Skeletal muscle satellite cell (primary cell): ENCODE data around the gene NMNAT2.
"Not testable (repeated sequence)": the region's sequence is repeated elsewhere in the genome, so short reads cannot be mapped to it uniquely, and the experiment has no call there.

Source experiments
- H3K27me3 ChIP-seq: 2 replicates; pipeline ENCODE4 v1.7.0; 2013; ENCODE audit warnings: low read length; ENCODE audit not compliant: control insufficient read depth, insufficient read depth
- H3K36me3 ChIP-seq: 2 replicates; pipeline ENCODE4 v1.7.0; 2013; ENCODE audit warnings: mild to moderate bottlenecking, control low read depth, low read length; ENCODE audit not compliant: insufficient read depth
- H3K4me1 ChIP-seq: 2 replicates; pipeline ENCODE4 v1.7.0; 2013; ENCODE audit warnings: low read length; ENCODE audit not compliant: control insufficient read depth, insufficient read depth
- H3K4me2 ChIP-seq: 2 replicates; pipeline ENCODE4 v1.7.0; 2013; ENCODE audit warnings: mild to moderate bottlenecking, low read length
- H3K4me3 ChIP-seq: 2 replicates; pipeline ENCODE4 v1.7.0; 2013; ENCODE audit warnings: low read length
- H3K9ac ChIP-seq: 2 replicates; pipeline ENCODE4 v1.7.0; 2013; ENCODE audit warnings: mild to moderate bottlenecking, low read depth, low read length, moderate library complexity
- H3K9me3 ChIP-seq: replicated peaks from 2 replicates; pipeline ENCODE4 v1.7.0; 2013; ENCODE audit warnings: mild to moderate bottlenecking, control low read depth, low read length

Gene NMNAT2

GRCh38 chr1:183416850-183417771 is 1.1 kb downstream of the NMNAT2 start:
- Histone ChIP-seq H3K4me2 (peak overlapping the region; percentile 65), H3K27me3 (peaks cover 81% of the 10 kb centered on the region), H3K36me3 (no peaks in the 10 kb centered on the region), H3K4me1 (peaks cover 13% of the 10 kb centered on the region), H3K9ac (no peak overlapping the region), H3K4me3 (peak overlapping the region; percentile 30), H3K9me3 (no peaks in the 10 kb centered on the region)

DNA sequence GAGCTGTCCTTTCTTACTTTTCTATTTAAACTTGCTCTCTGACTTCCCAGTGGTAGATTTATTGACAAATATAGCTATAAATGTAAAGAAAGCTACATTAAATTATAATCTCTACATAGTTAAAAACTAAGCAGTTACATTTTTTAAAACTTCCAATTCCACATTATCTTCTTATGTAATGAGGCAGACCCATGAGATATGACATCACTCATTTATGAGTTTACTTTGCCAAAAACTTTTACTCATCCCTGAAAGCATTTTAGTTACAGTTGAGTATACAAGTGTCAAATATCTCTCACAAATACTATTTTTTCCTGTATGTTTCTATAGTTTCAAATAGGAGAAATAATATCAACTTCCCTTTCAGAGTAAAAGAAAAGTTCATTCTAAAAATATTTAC is 3.8 kb downstream of the NMNAT2 start:
- no peaks in the 10 kb centered on the region for H3K9me3 ChIP-seq
- peaks cover 58% of the 10 kb centered on the region for H3K27me3 ChIP-seq
- H3K4me1 ChIP-seq: peaks cover 13% of the 10 kb centered on the region
- no peak overlapping the region for H3K4me3 ChIP-seq
- no peak overlapping the region for H3K9ac ChIP-seq
- no peak overlapping the region for H3K4me2 ChIP-seq
- no peaks in the 10 kb centered on the region for H3K36me3 ChIP-seq

DNA sequence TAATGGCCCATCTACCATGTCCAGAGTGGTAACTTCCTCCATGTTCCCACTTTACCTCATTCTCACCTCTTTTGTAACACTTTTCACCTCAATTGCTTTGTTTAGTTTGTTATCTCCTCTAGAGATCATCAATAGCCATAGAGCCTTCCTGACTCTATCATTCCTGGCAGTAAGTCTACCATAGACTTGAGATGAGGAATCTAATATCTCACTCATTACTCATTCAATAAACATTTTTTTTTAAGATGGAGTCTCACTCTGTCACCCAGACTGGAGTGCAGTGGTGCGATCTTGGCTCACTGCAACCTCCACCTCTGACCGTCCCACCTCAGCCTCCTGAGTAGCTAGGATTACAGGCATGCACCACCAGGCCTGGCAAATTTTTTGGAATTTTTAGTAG is 7.1 kb downstream of the NMNAT2 start:
- H3K27me3 ChIP-seq: peaks cover 31% of the 10 kb centered on the region
- no peaks in the 10 kb centered on the region for H3K36me3 ChIP-seq
- H3K4me2 ChIP-seq: no peak overlapping the region
- H3K9ac ChIP-seq: no peak overlapping the region
- H3K9me3 ChIP-seq: no peaks in the 10 kb centered on the region
- H3K4me1 ChIP-seq: no peaks in the 10 kb centered on the region
- no peak overlapping the region for H3K4me3 ChIP-seq

DNA sequence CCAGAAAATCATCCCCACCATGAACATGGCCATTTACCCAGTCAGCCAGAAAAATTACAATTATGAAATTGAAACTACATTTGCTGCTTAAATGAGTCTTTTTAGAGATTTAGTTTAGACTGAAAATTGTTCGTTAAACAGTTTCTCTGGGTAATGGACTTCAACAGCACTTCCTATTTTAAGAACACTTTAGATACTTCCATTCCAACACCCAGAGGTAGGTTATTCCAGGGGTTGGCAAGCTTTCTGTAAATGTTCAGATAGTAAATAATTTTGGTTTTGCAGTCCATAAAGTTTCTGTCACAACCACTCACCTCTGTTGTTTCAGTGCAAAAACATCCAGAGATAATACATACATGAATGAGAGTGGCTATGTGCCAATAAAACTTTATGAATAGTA is 10.2 kb downstream of the NMNAT2 start:
- Histone ChIP-seq H3K9ac (no peak overlapping the region), H3K4me3 (no peak overlapping the region), H3K27me3 (peaks cover 33% of the 10 kb centered on the region), H3K4me2 (no peak overlapping the region), H3K36me3 (no peaks in the 10 kb centered on the region), H3K9me3 (no peaks in the 10 kb centered on the region), H3K4me1 (no peaks in the 10 kb centered on the region)

- no peak overlapping the region for H3K4me3 ChIP-seq
- H3K9me3 ChIP-seq: no peaks in the 10 kb centered on the region
- peaks cover 35% of the 10 kb centered on the region for H3K27me3 ChIP-seq
- no peaks in the 10 kb centered on the region for H3K36me3 ChIP-seq
- no peaks in the 10 kb centered on the region for H3K4me1 ChIP-seq
- H3K9ac ChIP-seq: no peak overlapping the region
- H3K4me2 ChIP-seq: no peak overlapping the region
These were observed 10.7 kb downstream of the NMNAT2 start for GRCh38 chr1:183407474-183407873.

- Histone ChIP-seq H3K4me1 (no peaks in the 10 kb centered on the region), H3K4me2 (no peak overlapping the region), H3K27me3 (peaks cover 35% of the 10 kb centered on the region), H3K36me3 (no peaks in the 10 kb centered on the region), H3K9me3 (no peaks in the 10 kb centered on the region), H3K9ac (no peak overlapping the region), H3K4me3 (no peak overlapping the region)
These were observed 13.7 kb downstream of the NMNAT2 start for GRCh38 chr1:183404476-183404875.

- H3K36me3 ChIP-seq: no peaks in the 10 kb centered on the region
- no peak overlapping the region for H3K4me3 ChIP-seq
- H3K4me2 ChIP-seq: no peak overlapping the region
- no peaks in the 10 kb centered on the region for H3K4me1 ChIP-seq
- peaks cover 35% of the 10 kb centered on the region for H3K27me3 ChIP-seq
- H3K9ac ChIP-seq: no peak overlapping the region
- no peaks in the 10 kb centered on the region for H3K9me3 ChIP-seq
These were observed 14.7 kb downstream of the NMNAT2 start for GRCh38 chr1:183403498-183403897.

DNA sequence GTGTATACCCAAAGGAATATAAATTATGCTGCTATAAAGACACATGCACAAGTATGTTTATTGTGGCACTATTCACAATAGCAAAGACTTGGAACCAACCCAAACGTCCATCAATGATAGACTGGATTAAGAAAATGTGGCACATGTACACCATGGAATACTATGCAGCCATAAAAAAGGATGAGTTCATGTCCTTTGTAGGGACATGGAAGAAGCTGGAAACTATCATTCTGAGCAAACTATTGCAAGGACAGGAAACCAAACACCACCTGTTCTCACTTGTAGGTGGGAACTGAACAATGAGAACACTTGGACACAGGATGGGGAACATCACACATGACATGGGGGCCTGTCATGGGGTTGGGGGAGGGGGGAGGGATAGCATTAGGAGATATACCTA is 16.6 kb downstream of the NMNAT2 start:
- H3K9ac ChIP-seq, H3K36me3 ChIP-seq, H3K9me3 ChIP-seq, H3K4me2 ChIP-seq, H3K4me3 ChIP-seq, H3K4me1 ChIP-seq: not testable (repeated sequence)
- peaks cover 36% of the 10 kb centered on the region for H3K27me3 ChIP-seq

DNA sequence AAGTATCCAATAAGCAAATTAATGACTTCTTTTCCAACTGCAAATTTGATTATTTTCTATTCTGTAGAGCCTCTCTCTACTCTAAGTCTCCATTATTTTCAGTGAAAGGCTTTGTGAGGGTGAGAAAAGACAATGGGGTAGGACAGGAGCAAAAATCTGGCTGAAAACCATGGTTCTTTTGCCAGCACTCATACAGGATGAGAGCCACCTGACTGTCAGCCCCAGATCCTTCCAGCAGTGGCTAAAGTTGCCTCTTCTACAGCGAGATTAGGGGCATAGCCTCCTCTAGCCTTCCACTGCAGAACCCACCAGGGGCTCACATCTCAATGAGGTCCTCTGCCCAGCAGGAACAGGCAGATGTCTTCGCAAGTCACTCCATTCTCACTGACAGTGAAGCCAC is 23.7 kb downstream of the NMNAT2 start:
- no peak overlapping the region for H3K4me3 ChIP-seq
- no peak overlapping the region for H3K9ac ChIP-seq
- H3K36me3 ChIP-seq: no peaks in the 10 kb centered on the region
- no peak overlapping the region for H3K4me2 ChIP-seq
- H3K4me1 ChIP-seq: no peaks in the 10 kb centered on the region
- peaks cover 60% of the 10 kb centered on the region for H3K27me3 ChIP-seq
- H3K9me3 ChIP-seq: no peaks in the 10 kb centered on the region

DNA sequence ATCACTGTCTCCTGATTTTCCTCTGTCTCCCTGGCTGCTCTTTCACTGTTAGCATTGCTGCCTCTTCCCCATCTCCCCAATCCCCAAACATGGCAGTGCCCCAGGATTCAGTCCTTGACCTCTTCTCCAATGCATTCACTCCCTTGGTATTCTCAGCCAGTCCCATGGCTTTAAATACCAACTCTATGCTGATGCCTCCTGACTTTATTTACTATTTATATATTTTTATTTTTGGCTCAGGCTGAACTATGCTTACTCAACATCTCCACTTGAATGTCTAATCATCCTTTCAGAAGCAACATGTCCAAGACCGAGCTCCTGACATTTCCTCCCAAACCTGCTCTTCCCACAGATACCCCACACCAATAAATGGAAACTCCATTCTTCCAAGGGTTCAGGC is 26.3 kb downstream of the NMNAT2 start:
- Histone ChIP-seq H3K4me3 (no peak overlapping the region), H3K9me3 (no peaks in the 10 kb centered on the region), H3K4me1 (no peaks in the 10 kb centered on the region), H3K36me3 (no peaks in the 10 kb centered on the region), H3K9ac (no peak overlapping the region), H3K4me2 (no peak overlapping the region), H3K27me3 (peaks cover 69% of the 10 kb centered on the region)

GRCh38 chr1:183390561-183390960 is 27.6 kb downstream of the NMNAT2 start:
- no peaks in the 10 kb centered on the region for H3K4me1 ChIP-seq
- peaks cover 58% of the 10 kb centered on the region for H3K27me3 ChIP-seq
- no peak overlapping the region for H3K4me2 ChIP-seq
- no peak overlapping the region for H3K4me3 ChIP-seq
- no peak overlapping the region for H3K9ac ChIP-seq
- no peaks in the 10 kb centered on the region for H3K36me3 ChIP-seq
- no peaks in the 10 kb centered on the region for H3K9me3 ChIP-seq

- no peaks in the 10 kb centered on the region for H3K9me3 ChIP-seq
- H3K4me2 ChIP-seq: no peak overlapping the region
- H3K9ac ChIP-seq: no peak overlapping the region
- no peaks in the 10 kb centered on the region for H3K36me3 ChIP-seq
- peaks cover 41% of the 10 kb centered on the region for H3K27me3 ChIP-seq
- H3K4me3 ChIP-seq: no peak overlapping the region
- H3K4me1 ChIP-seq: no peaks in the 10 kb centered on the region
These were observed 29.4 kb downstream of the NMNAT2 start for GRCh38 chr1:183388735-183389134.
